CD4-positive, alpha-beta memory T cell (primary cell): ENCODE measurements around the gene KANK4. TPM values are rescaled to one million over a fixed set of nuclear protein-coding genes. Genes with fewer than 3 reads are reported as not detected.

Experiments
- CTCF ChIA-PET: fragments of 350-600 bp; sonication (Branson Sonifier 250); formaldehyde crosslinking; loops from one replicate; lab custom pipeline; 2021; ENCODE audit warnings: inconsistent platforms; ENCODE audit not compliant: partially characterized antibody; lab: Charles Lee
- POLR2A ChIA-PET: fragments of 350-600 bp; sonication (Branson Sonifier 250); formaldehyde crosslinking; loops from one replicate; lab custom pipeline; 2021; ENCODE audit not compliant: partially characterized antibody; lab: Charles Lee
- DNase-seq, 5 donors: peaks; one replicate each; pipeline versions ENCODE4 v3.0.0 to v3.0.0-alpha.2; 2020 to 2022; ENCODE audit warnings: mixed read lengths in 1 of 5
- H3K27ac ChIP-seq: one replicate; pipeline ENCODE4 v1.7.0; 2013; ENCODE audit warnings: low read depth, low read length
- H3K27me3 ChIP-seq: 2 replicates; pipeline ENCODE4 v1.7.0; 2013; ENCODE audit warnings: mild to moderate bottlenecking, low read length, moderate library complexity; ENCODE audit not compliant: insufficient read depth
- H3K36me3 ChIP-seq: 2 replicates; pipeline ENCODE4 v1.7.0; 2013; ENCODE audit warnings: mild to moderate bottlenecking, low read length, moderate library complexity; ENCODE audit not compliant: insufficient read depth
- H3K4me1 ChIP-seq: 2 replicates; pipeline ENCODE4 v1.7.0; 2013; ENCODE audit warnings: mild to moderate bottlenecking, low read length, moderate library complexity; ENCODE audit not compliant: insufficient read depth
- H3K4me3 ChIP-seq, 2 donors: one replicate each; pipeline ENCODE4 v1.7.0; 2013; ENCODE audit warnings: low read length in 2 of 2, mild to moderate bottlenecking in 1 of 2
- H3K9me3 ChIP-seq, 2 donors: one replicate each; pipeline ENCODE4 v1.7.0; 2013; ENCODE audit warnings: low read length in 2 of 2, control low read depth in 1 of 2; ENCODE audit not compliant: control insufficient read depth in 1 of 2
- H3K27ac Mint-ChIP-seq, 7 donors: one replicate each; pipeline ENCODE4 v1.8.0; 2020 to 2021; ENCODE audit warnings: mixed read lengths in 7 of 7, mild to moderate bottlenecking in 6 of 7, inconsistent platforms in 3 of 7, moderate library complexity in 3 of 7
- H3K27me3 Mint-ChIP-seq, 2 donors: one replicate each; pipeline ENCODE4 v1.8.0; 2020 to 2021; ENCODE audit warnings: mixed read lengths in 2 of 2
- H3K36me3 Mint-ChIP-seq, 2 donors: one replicate each; pipeline ENCODE4 v1.8.0; 2020 to 2021; ENCODE audit warnings: mixed read lengths in 2 of 2, inconsistent platforms in 1 of 2, mild to moderate bottlenecking in 1 of 2
- H3K4me1 Mint-ChIP-seq, 4 donors: one replicate each; pipeline ENCODE4 v1.8.0; 2020 to 2021; ENCODE audit warnings: mixed read lengths in 4 of 4, mild to moderate bottlenecking in 1 of 4
- H3K4me3 Mint-ChIP-seq, 8 donors: one replicate each; pipeline ENCODE4 v1.8.0; 2020 to 2021; ENCODE audit warnings: mixed read lengths in 8 of 8, mild to moderate bottlenecking in 7 of 8, moderate library complexity in 6 of 8, inconsistent platforms in 3 of 8
- H3K9me3 Mint-ChIP-seq, 8 donors: one replicate each; pipeline ENCODE4 v1.8.0; 2020 to 2021; ENCODE audit warnings: mixed read lengths in 8 of 8, mild to moderate bottlenecking in 5 of 8, inconsistent platforms in 3 of 8, moderate library complexity in 1 of 8
- intact Hi-C: fragments of 100-400 bp; cut with micrococcal nuclease; formaldehyde crosslinking; loops from one replicate; pipeline ENCODE4 v1.15.1; 2023
- polyA plus RNA-seq, 2 donors: library from polyadenylated mRNA; unstranded; fragments of 300-500 nt; fragmentation: Illumina TruSeq; gene quantifications; one replicate each; pipeline ENCODE4 v1.2.3, GENCODE V29; 2021
- total RNA-seq, 2 experiments: library from RNA; stranded (reverse); gene quantifications; one replicate each; pipeline ENCODE4 v1.2.3, GENCODE V29; 2021

KANK4 gene
- total and polyA plus RNA-seq, 4 experiments from 2014 or later = not detected

GRCh38 chr1:62336638-62336994 lies 17.4 kb upstream of the KANK4 start:
- Histone ChIP-seq H3K9me3 (no peaks in the 10 kb centered on the region), H3K27ac (no peak overlapping the region), H3K4me1 (no peaks in the 10 kb centered on the region), H3K4me3 (no peak overlapping the region), H3K36me3 (no peaks in the 10 kb centered on the region), H3K27me3 (no peaks in the 10 kb centered on the region)
- no peak overlapping the region for H3K27ac Mint-ChIP-seq
- no peaks in the 10 kb centered on the region for H3K36me3 Mint-ChIP-seq
- no peaks in the 10 kb centered on the region for H3K4me1 Mint-ChIP-seq
- intact Hi-C loops = no loop called here
- ChIA-PET CTCF (no interaction called here), POLR2A (no interaction called here)
- H3K4me3 Mint-ChIP-seq = no peak overlapping the region
- DNase-seq = no peak
- peaks cover 0 to 1% (median 0%) of the 10 kb centered on the region in 8 donors for H3K9me3 Mint-ChIP-seq
- peaks cover 0 to 2% of the 10 kb centered on the region in 2 donors for H3K27me3 Mint-ChIP-seq

- Histone ChIP-seq H3K9me3 (no peaks in the 10 kb centered on the region), H3K4me3 (no peak overlapping the region), H3K36me3 (no peaks in the 10 kb centered on the region), H3K27ac (no peak overlapping the region), H3K4me1 (no peaks in the 10 kb centered on the region), H3K27me3 (no peaks in the 10 kb centered on the region)
- no peak overlapping the region for H3K27ac Mint-ChIP-seq
- H3K36me3 Mint-ChIP-seq = no peaks in the 10 kb centered on the region
- no peaks in the 10 kb centered on the region for H3K27me3 Mint-ChIP-seq
- H3K9me3 Mint-ChIP-seq = peaks cover 0 to 1% (median 0%) of the 10 kb centered on the region in 8 donors
- H3K4me3 Mint-ChIP-seq = no peak overlapping the region
- ChIA-PET CTCF (no interaction called here), POLR2A (no interaction called here)
- no peak for DNase-seq
- intact Hi-C loops = no loop called here
- H3K4me1 Mint-ChIP-seq = no peaks in the 10 kb centered on the region
Measured at GRCh38 chr1:62335656-62336055, 16.4 kb upstream of the KANK4 start.

- POLR2A ChIA-PET = no interaction called here
- H3K36me3 ChIP-seq = no peaks in the 10 kb centered on the region
- H3K27ac ChIP-seq = no peak overlapping the region
- Mint-ChIP-seq H3K36me3 (no peaks in the 10 kb centered on the region), H3K9me3 (peaks cover 0 to 2% (median 0%) of the 10 kb centered on the region in 8 donors), H3K27ac (no peak overlapping the region), H3K27me3 (no peaks in the 10 kb centered on the region), H3K4me1 (no peaks in the 10 kb centered on the region), H3K4me3 (no peak overlapping the region)
- DNase-seq = no peak
- CTCF ChIA-PET = interaction anchor here (1.0 kb wide), 1 partner anchor 10 kb away, joined by 3 read pairs; no protein-coding TSS in a partner anchor
- H3K9me3 ChIP-seq = no peaks in the 10 kb centered on the region
- H3K4me3 ChIP-seq = no peak overlapping the region
- H3K27me3 ChIP-seq = no peaks in the 10 kb centered on the region
- no peaks in the 10 kb centered on the region for H3K4me1 ChIP-seq
- intact Hi-C loops = no loop called here
Measured at GRCh38 chr1:62334434-62334985, 15.3 kb upstream of the KANK4 start.

- H3K27ac ChIP-seq = no peak overlapping the region
- CTCF ChIA-PET = no interaction called here
- Mint-ChIP-seq H3K27ac (no peak overlapping the region), H3K9me3 (peaks cover 0 to 2% (median 0%) of the 10 kb centered on the region in 8 donors), H3K36me3 (no peaks in the 10 kb centered on the region), H3K4me3 (no peak overlapping the region), H3K4me1 (no peaks in the 10 kb centered on the region), H3K27me3 (no peaks in the 10 kb centered on the region)
- no peaks in the 10 kb centered on the region for H3K36me3 ChIP-seq
- no peak for DNase-seq
- no peaks in the 10 kb centered on the region for H3K4me1 ChIP-seq
- no peaks in the 10 kb centered on the region for H3K9me3 ChIP-seq
- H3K4me3 ChIP-seq = no peak overlapping the region
- H3K27me3 ChIP-seq = no peaks in the 10 kb centered on the region
- intact Hi-C loops = no loop called here
- POLR2A ChIA-PET = no interaction called here
Measured at GRCh38 chr1:62333441-62333840, 14.2 kb upstream of the KANK4 start.

- POLR2A ChIA-PET = no interaction called here
- peaks cover 2 to 7% of the 10 kb centered on the region in 2 donors for H3K27me3 Mint-ChIP-seq
- intact Hi-C loops = no loop called here
- CTCF ChIA-PET = no interaction called here
- H3K4me1 Mint-ChIP-seq = no peaks in the 10 kb centered on the region
- Histone ChIP-seq H3K9me3 (no peaks in the 10 kb centered on the region), H3K27ac (no peak overlapping the region), H3K27me3 (no peaks in the 10 kb centered on the region), H3K36me3 (no peaks in the 10 kb centered on the region), H3K4me3 (no peak overlapping the region), H3K4me1 (no peaks in the 10 kb centered on the region)
- no peak for DNase-seq
- no peaks in the 10 kb centered on the region for H3K36me3 Mint-ChIP-seq
- peaks cover 0 to 2% (median 0%) of the 10 kb centered on the region in 8 donors for H3K9me3 Mint-ChIP-seq
- no peak overlapping the region for H3K27ac Mint-ChIP-seq
- H3K4me3 Mint-ChIP-seq = no peak overlapping the region
Measured at GRCh38 chr1:62327360-62328055, 8.3 kb upstream of the KANK4 start.

- no peaks in the 10 kb centered on the region for H3K36me3 Mint-ChIP-seq
- H3K27me3 Mint-ChIP-seq = peaks cover 2 to 15% of the 10 kb centered on the region in 2 donors
- peak overlapping the region in 1 of 7 donors; percentile 23 for H3K27ac Mint-ChIP-seq
- Histone ChIP-seq H3K9me3 (no peaks in the 10 kb centered on the region), H3K4me3 (no peak overlapping the region), H3K27me3 (no peaks in the 10 kb centered on the region), H3K36me3 (no peaks in the 10 kb centered on the region), H3K4me1 (no peaks in the 10 kb centered on the region), H3K27ac (no peak overlapping the region)
- H3K9me3 Mint-ChIP-seq = peaks cover 0 to 2% (median 0%) of the 10 kb centered on the region in 8 donors
- no peaks in the 10 kb centered on the region for H3K4me1 Mint-ChIP-seq
- no peak for DNase-seq
- intact Hi-C loops = no loop called here
- H3K4me3 Mint-ChIP-seq = no peak overlapping the region
- ChIA-PET CTCF (no interaction called here), POLR2A (no interaction called here)
Measured at GRCh38 chr1:62325681-62326080, 6.4 kb upstream of the KANK4 start.

- peaks cover 0 to under 1% (median 0%) of the 10 kb centered on the region in 4 donors for H3K4me1 Mint-ChIP-seq
Measured at GRCh38 chr1:62325081-62325480, 5.8 kb upstream of the KANK4 start.

More at GRCh38 chr1:62325081-62325480, 5.8 kb upstream of the KANK4 start:
- no peaks in the 10 kb centered on the region for H3K27me3 ChIP-seq
- H3K27me3 Mint-ChIP-seq = peaks cover 6 to 15% of the 10 kb centered on the region in 2 donors
- ChIA-PET CTCF (interaction anchor here (1.5 kb wide), 1 partner anchor 9 kb away, joined by 3 read pairs; no protein-coding TSS in a partner anchor), POLR2A (no interaction called here)
- H3K9me3 Mint-ChIP-seq = no peaks in the 10 kb centered on the region
- no peak overlapping the region for H3K27ac ChIP-seq
- DNase-seq = no peak
- intact Hi-C loops = no loop called here
- H3K36me3 Mint-ChIP-seq = no peaks in the 10 kb centered on the region
- no peak overlapping the region for H3K4me3 ChIP-seq
- no peaks in the 10 kb centered on the region for H3K36me3 ChIP-seq
- no peaks in the 10 kb centered on the region for H3K4me1 ChIP-seq
- no peak overlapping the region for H3K27ac Mint-ChIP-seq
- H3K9me3 ChIP-seq = no peaks in the 10 kb centered on the region
- H3K4me3 Mint-ChIP-seq = no peak overlapping the region
